Measurements from ENCODE around the gene PNPLA2. TPM values are rescaled to one million over a fixed set of nuclear protein-coding genes. Genes with fewer than 3 reads are reported as not detected.
A peak's percentile ranks its signal among the peaks of the same experiment; 100 is the strongest.

PNPLA2 gene
- total RNA-seq, 3 donors from 2014 or later (not counting 1 experiment from before 2014, with no cell fraction given) = 184 to 218 (median 201) TPM

DNA sequence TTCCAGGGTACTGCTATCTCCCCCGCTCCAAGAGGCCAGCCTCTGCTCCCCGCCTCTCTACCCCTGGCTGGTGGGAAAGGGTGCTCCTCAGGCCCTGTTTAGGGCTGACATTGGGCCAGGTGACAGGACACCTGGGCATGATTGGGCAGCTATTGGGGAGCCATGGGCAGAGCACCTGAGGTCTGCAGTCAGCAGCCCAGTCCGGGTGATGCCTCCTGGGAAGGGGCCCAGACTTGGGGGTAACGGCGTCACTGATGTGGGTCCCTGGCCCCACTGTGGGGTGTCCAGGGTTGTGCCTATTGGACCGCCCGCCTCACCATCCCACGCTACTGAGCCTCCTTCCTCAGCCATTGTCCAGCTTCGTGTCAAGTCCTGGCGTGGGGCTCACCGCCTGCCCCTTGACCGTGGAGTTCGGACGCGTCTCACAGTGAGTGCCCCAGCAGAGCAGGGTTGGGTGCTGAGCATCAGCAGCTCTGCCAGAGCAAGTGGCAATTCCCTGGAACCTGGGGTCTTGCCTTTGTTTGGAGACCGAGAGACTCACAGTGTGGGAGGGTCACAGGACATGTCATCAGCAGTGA, 38.7 kb upstream of the PNPLA2 start:
- Histone ChIP-seq H3K27ac (ENCODE audit: low read length) (no peak overlapping the region), H3K4me3 (ENCODE audit: low read length) (no peak overlapping the region), H3K36me3 (ENCODE audit: control insufficient read depth, insufficient read depth, low read length) (peaks cover 3% of the 10 kb centered on the region), H3K9me3 (ENCODE audit: control insufficient read depth, insufficient read depth, low read length) (no peaks in the 10 kb centered on the region), H3K27me3 (ENCODE audit: control insufficient read depth, insufficient read depth, low read length) (no peaks in the 10 kb centered on the region), H3K4me1 (ENCODE audit: control insufficient read depth, insufficient read depth, low read length) (peaks cover 33% of the 10 kb centered on the region)
- ATAC-seq = no peak
- WGBS (ENCODE audit: insufficient coverage) = 98% methylated on average over 16 of the region's 16 CpGs
- Mint-ChIP-seq H3K4me3 (no peak overlapping the region), H3K27me3 (ENCODE audit: low read depth in 2 of 2) (no peaks in the 10 kb centered on the region), H3K9me3 (no peaks in the 10 kb centered on the region), H3K4me1 (peaks cover 0 to 13% of the 10 kb centered on the region in 2 donors), H3K36me3 (no peaks in the 10 kb centered on the region), H3K27ac (no peak overlapping the region)
- TF ChIP-seq, protein P1, sequence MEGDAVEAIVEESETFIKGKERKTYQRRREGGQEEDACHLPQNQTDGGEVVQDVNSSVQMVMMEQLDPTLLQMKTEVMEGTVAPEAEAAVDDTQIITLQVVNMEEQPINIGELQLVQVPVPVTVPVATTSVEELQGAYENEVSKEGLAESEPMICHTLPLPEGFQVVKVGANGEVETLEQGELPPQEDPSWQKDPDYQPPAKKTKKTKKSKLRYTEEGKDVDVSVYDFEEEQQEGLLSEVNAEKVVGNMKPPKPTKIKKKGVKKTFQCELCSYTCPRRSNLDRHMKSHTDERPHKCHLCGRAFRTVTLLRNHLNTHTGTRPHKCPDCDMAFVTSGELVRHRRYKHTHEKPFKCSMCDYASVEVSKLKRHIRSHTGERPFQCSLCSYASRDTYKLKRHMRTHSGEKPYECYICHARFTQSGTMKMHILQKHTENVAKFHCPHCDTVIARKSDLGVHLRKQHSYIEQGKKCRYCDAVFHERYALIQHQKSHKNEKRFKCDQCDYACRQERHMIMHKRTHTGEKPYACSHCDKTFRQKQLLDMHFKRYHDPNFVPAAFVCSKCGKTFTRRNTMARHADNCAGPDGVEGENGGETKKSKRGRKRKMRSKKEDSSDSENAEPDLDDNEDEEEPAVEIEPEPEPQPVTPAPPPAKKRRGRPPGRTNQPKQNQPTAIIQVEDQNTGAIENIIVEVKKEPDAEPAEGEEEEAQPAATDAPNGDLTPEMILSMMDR (IDR thresholded peaks at IDR 0.05) = no peak
- intact Hi-C loops (cut with micrococcal nuclease) = no loop called here
- no peak for DNase-seq

GRCh38 chr11:782264-783174, 36.2 kb upstream of the PNPLA2 start:
- H3K36me3 Mint-ChIP-seq = no peaks in the 10 kb centered on the region

DNA sequence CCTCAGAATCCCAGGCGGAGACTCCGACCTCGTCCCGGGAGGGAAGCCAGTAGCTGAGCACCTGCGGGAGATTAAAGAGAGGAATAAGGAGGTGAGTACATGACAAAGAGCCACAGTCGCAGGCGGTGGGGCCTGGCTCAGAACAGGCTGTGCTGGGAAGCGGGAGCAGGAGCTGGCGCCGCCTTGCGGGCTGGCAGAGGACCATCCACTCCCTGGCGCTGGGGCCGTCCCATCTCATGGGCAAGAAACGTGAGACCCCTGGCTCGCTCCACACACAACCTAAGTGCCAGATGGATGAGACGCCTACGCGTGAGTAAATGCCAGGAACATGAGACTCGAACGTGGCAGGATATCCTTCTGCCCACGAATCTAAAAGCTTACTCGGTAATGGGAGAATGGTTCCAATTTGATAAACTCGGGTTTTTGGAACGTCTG, 35.1 kb upstream of the PNPLA2 start:
- intact Hi-C loops (cut with micrococcal nuclease) = no loop called here
- H3K36me3 ChIP-seq (ENCODE audit: control insufficient read depth, insufficient read depth, low read length) = peaks cover 3% of the 10 kb centered on the region
- Mint-ChIP-seq H3K27ac (no peak overlapping the region), H3K4me3 (no peak overlapping the region), H3K4me1 (peaks cover 0 to 6% of the 10 kb centered on the region in 2 donors), H3K36me3 (no peaks in the 10 kb centered on the region), H3K9me3 (no peaks in the 10 kb centered on the region), H3K27me3 (ENCODE audit: low read depth in 2 of 2) (no peaks in the 10 kb centered on the region)
- H3K4me3 ChIP-seq (ENCODE audit: low read length) = no peak overlapping the region
- WGBS (ENCODE audit: insufficient coverage) = 68% methylated on average over 24 of the region's 24 CpGs
- H3K4me1 ChIP-seq (ENCODE audit: control insufficient read depth, insufficient read depth, low read length) = peaks cover 18% of the 10 kb centered on the region
- H3K27ac ChIP-seq (ENCODE audit: low read length) = no peak overlapping the region
- ATAC-seq (peak in 1 of 3 donors; percentile 47), DNase-seq (peak in 1 of 2 donors; percentile 47)
- no peaks in the 10 kb centered on the region for H3K9me3 ChIP-seq (ENCODE audit: control insufficient read depth, insufficient read depth, low read length)
- TF ChIP-seq, protein P1 (IDR thresholded peaks at IDR 0.05) = no peak
- no peaks in the 10 kb centered on the region for H3K27me3 ChIP-seq (ENCODE audit: control insufficient read depth, insufficient read depth, low read length)

More at GRCh38 chr11:782264-783174, 36.2 kb upstream of the PNPLA2 start:
- Histone ChIP-seq H3K27me3 (ENCODE audit: control insufficient read depth, insufficient read depth, low read length) (no peaks in the 10 kb centered on the region), H3K4me3 (ENCODE audit: low read length) (no peak overlapping the region), H3K4me1 (ENCODE audit: control insufficient read depth, insufficient read depth, low read length) (peaks cover 16% of the 10 kb centered on the region), H3K9me3 (ENCODE audit: control insufficient read depth, insufficient read depth, low read length) (no peaks in the 10 kb centered on the region), H3K36me3 (ENCODE audit: control insufficient read depth, insufficient read depth, low read length) (peaks cover 3% of the 10 kb centered on the region), H3K27ac (ENCODE audit: low read length) (no peak overlapping the region)
- no peak for DNase-seq
- TF ChIP-seq, protein P1 (IDR thresholded peaks at IDR 0.05) = no peak
- Mint-ChIP-seq H3K27me3 (ENCODE audit: low read depth in 2 of 2) (no peaks in the 10 kb centered on the region), H3K9me3 (no peaks in the 10 kb centered on the region), H3K27ac (no peak overlapping the region), H3K4me1 (peaks cover 0 to 6% of the 10 kb centered on the region in 2 donors), H3K4me3 (no peak overlapping the region)
- no peak for ATAC-seq
- WGBS (ENCODE audit: insufficient coverage) = 92% methylated on average over 32 of the region's 36 CpGs
- intact Hi-C loops (cut with micrococcal nuclease) = no loop called here
